ENCODE results near the gene HP. TPM values are rescaled to one million over a fixed set of nuclear protein-coding genes. Genes with fewer than 3 reads are reported as not detected.

Gene HP
- total RNA-seq, 4 donors from 2014 or later, result 1.1 to 6.1 (median 1.3) TPM; not detected in 1

DNA sequence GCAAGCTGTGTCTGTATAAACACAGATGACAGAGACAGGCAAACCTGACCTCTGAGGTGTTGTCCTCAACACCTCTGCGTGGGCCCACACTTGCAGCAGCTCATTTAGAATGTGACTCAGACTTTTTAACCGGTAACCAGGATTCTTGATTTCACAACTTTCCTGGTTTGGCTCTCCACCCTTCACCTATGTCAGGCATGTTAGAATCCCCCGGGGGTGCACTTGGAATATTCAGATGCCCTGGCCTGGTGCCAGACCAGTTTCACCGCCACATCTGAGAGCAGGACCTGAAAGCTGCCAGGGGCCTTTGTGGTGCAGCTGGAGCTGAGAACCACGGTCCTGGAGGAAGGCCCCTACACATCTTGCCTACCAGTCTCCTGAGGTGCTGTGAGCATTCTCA, 40.9 kb upstream of the HP start:
- no peaks in the 10 kb centered on the region for H3K9me3 ChIP-seq
- peak overlapping the region in 1 of 4 donors; percentile 43 for H3K27ac ChIP-seq (replicated peaks in 1 of 4)
- H3K36me3 ChIP-seq, result peaks cover 0 to 52% (median 33%) of the 10 kb centered on the region in 4 donors
- H3K27me3 ChIP-seq, result no peaks in the 10 kb centered on the region
- WGBS, result 48% methylated on average over 5 of the region's 5 CpGs
- no peak overlapping the region for H3K4me3 ChIP-seq
- H3K4me1 ChIP-seq, result peaks cover 4 to 22% (median 6%) of the 10 kb centered on the region in 4 donors
- intact Hi-C loops (cut with DNase I), result loop anchor here (5.0 kb wide), 1 partner anchor 79 kb away; the partner anchor contains the start of genes DHX38 and TXNL4B
- no peak for DNase-seq (ENCODE audit: extremely low spot score)
- TF ChIP-seq, protein P1, sequence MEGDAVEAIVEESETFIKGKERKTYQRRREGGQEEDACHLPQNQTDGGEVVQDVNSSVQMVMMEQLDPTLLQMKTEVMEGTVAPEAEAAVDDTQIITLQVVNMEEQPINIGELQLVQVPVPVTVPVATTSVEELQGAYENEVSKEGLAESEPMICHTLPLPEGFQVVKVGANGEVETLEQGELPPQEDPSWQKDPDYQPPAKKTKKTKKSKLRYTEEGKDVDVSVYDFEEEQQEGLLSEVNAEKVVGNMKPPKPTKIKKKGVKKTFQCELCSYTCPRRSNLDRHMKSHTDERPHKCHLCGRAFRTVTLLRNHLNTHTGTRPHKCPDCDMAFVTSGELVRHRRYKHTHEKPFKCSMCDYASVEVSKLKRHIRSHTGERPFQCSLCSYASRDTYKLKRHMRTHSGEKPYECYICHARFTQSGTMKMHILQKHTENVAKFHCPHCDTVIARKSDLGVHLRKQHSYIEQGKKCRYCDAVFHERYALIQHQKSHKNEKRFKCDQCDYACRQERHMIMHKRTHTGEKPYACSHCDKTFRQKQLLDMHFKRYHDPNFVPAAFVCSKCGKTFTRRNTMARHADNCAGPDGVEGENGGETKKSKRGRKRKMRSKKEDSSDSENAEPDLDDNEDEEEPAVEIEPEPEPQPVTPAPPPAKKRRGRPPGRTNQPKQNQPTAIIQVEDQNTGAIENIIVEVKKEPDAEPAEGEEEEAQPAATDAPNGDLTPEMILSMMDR (IDR thresholded peaks at IDR 0.05), result no peak
- TF ChIP-seq POLR2AphosphoS5 (IDR thresholded peaks at IDR 0.05) (no peak), EP300 (IDR thresholded peaks at IDR 0.05) (no peak), POLR2A (IDR thresholded peaks at IDR 0.05; ENCODE audit: low read depth) (no peak)

DNA sequence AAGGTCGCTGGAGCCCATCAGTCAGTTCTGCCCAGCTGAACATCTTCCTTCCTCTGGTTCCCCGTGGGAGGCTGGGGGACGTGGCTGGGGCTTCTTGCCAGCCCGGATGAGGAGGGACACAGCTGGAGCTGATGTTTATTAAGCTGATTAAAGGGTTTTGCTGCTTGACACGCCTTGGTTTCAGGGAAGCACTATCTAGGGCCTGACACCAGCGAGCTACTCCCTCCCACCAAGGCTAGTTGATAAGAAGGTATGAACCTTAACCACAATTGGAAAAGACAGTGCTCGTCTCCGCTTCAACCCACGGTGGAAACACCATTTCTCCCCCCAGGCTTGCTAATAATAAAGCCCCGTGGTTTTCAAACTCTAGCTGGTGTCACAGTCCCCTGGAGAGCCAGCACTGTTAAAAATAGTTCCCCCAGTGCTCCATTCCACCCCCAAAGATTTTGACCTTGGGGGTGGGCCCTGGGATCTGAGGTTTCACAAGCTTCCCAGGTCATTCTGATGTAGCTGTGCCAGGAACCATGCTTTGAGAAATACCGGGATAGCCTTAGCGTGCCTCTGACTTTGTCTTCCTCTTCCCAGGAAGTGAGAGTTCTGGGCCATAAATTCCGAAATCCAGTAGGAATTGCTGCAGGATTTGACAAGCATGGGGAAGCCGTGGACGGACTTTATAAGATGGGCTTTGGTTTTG, 40.3 kb upstream of the HP start:
- H3K9me3 ChIP-seq, result no peaks in the 10 kb centered on the region
- intact Hi-C loops (cut with DNase I), result loop anchor here (5.0 kb wide), 1 partner anchor 78 kb away; the partner anchor contains the start of genes DHX38 and TXNL4B
- TF ChIP-seq POLR2AphosphoS5 (IDR thresholded peaks at IDR 0.05), result no peak
- TF ChIP-seq, protein P1 (IDR thresholded peaks at IDR 0.05), result no peak
- TF ChIP-seq POLR2A (IDR thresholded peaks at IDR 0.05; ENCODE audit: low read depth), result no peak
- no peak for TF ChIP-seq EP300 (IDR thresholded peaks at IDR 0.05)
- H3K27me3 ChIP-seq, result no peaks in the 10 kb centered on the region
- WGBS, result 64% methylated on average over 12 of the region's 15 CpGs
- H3K27ac ChIP-seq (replicated peaks in 1 of 4), result peak overlapping the region in 1 of 4 donors; percentile 43
- H3K4me3 ChIP-seq, result no peak overlapping the region
- peaks cover 2 to 58% (median 38%) of the 10 kb centered on the region in 4 donors for H3K36me3 ChIP-seq
- DNase-seq (ENCODE audit: extremely low spot score), result no peak
- peaks cover under 1 to 22% (median 3%) of the 10 kb centered on the region in 4 donors for H3K4me1 ChIP-seq

DNA sequence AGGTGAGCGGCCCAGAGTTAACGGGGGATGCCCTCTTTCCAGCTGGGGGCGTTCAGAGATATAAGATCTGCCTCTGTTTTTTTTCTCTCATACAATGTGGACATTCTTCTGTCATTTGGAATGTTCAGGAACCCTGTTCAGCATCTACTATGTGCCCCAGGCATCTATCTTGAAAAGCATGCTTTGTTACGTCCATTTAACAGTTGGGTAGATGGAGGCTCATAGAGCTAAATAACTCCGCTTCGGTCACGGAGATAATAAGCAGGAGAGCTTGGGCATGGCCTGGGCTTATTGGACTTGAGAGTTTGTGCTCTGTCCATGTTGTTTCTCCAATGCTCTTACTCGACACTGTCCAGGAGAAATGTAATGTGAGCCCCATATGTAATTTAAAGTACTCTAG, 39.6 kb upstream of the HP start:
- intact Hi-C loops (cut with DNase I), result loop anchor here (5.0 kb wide), 1 partner anchor 78 kb away; the partner anchor contains the start of genes DHX38 and TXNL4B

DNA sequence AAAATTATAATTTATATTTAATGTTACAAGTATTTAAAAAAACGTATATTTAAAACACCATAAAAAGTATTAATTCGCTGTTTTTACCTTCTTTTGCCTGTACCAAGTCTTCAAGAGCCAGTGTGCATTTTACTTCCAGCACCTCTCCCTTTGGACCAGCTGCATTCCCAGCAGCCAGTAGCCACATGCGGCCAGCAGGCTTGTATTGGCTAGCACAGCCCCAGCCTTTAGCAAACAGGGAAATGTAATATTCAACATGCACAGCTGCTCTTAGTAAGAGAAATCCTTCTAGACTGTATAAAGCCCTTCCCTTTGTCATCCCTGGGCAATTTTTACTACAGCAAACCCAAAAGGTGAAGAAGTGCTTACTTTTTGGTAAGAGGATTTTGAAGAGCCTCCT, 39.2 kb upstream of the HP start:
- Histone ChIP-seq H3K9me3 (no peaks in the 10 kb centered on the region), H3K4me1 (peaks cover 0 to 22% (median 0%) of the 10 kb centered on the region in 4 donors), H3K4me3 (no peak overlapping the region), H3K27me3 (no peaks in the 10 kb centered on the region), H3K36me3 (peaks cover 4 to 68% (median 41%) of the 10 kb centered on the region in 4 donors), H3K27ac (replicated peaks in 1 of 4) (no peak overlapping the region)
- WGBS, result 85% methylated on average over 3 of the region's 3 CpGs
- TF ChIP-seq POLR2AphosphoS5 (IDR thresholded peaks at IDR 0.05), result no peak
- no peak for TF ChIP-seq EP300 (IDR thresholded peaks at IDR 0.05)
- TF ChIP-seq, protein P1 (IDR thresholded peaks at IDR 0.05), result no peak
- no peak for TF ChIP-seq POLR2A (IDR thresholded peaks at IDR 0.05; ENCODE audit: low read depth)
- intact Hi-C loops (cut with DNase I), result no loop called here
- DNase-seq (ENCODE audit: extremely low spot score), result no peak

More for the DNA sequence above, 39.6 kb upstream of the HP start:
- Histone ChIP-seq H3K9me3 (no peaks in the 10 kb centered on the region), H3K27me3 (no peaks in the 10 kb centered on the region), H3K27ac (replicated peaks in 1 of 4) (no peak overlapping the region), H3K4me3 (no peak overlapping the region), H3K36me3 (peaks cover 4 to 65% (median 41%) of the 10 kb centered on the region in 4 donors), H3K4me1 (peaks cover 0 to 22% (median under 1%) of the 10 kb centered on the region in 4 donors)
- no peak for DNase-seq (ENCODE audit: extremely low spot score)
- TF ChIP-seq POLR2AphosphoS5 (IDR thresholded peaks at IDR 0.05) (no peak), POLR2A (IDR thresholded peaks at IDR 0.05; ENCODE audit: low read depth) (no peak), EP300 (IDR thresholded peaks at IDR 0.05) (no peak)
- TF ChIP-seq, protein P1 (IDR thresholded peaks at IDR 0.05), result no peak
- 84% methylated on average over 8 of the region's 8 CpGs for WGBS

All from esophagus muscularis mucosa (tissue), 4 donors.